H9 (cell line): ENCODE measurements around the gene TRERF1. TPM values are rescaled to one million over a fixed set of nuclear protein-coding genes. Genes with fewer than 3 reads are reported as not detected.

Experiments
- DNase-seq: peaks from one replicate; pipeline ENCODE4 v3.0.0-alpha.2; 2017
- H2AFZ ChIP-seq: one replicate; pipeline ENCODE4 v1.6.1; 2013; ENCODE audit warnings: mild to moderate bottlenecking, low read length, control low read depth, moderate library complexity
- H2AK5ac ChIP-seq: 2 replicates; pipeline ENCODE4 v1.6.1; 2013; ENCODE audit warnings: low read length, control low read depth, mixed read lengths; ENCODE audit not compliant: insufficient read length
- H2BK120ac ChIP-seq: one replicate; pipeline ENCODE4 v1.6.1; 2013; ENCODE audit warnings: low read depth, mild to moderate bottlenecking, low read length, control low read depth, inconsistent platforms; ENCODE audit not compliant: poor library complexity, severe bottlenecking
- H2BK12ac ChIP-seq: 2 replicates; pipeline ENCODE4 v1.6.1; 2013; ENCODE audit warnings: low read length, control low read depth, mixed read lengths, low read depth; ENCODE audit not compliant: insufficient read length
- H2BK15ac ChIP-seq: 2 replicates; pipeline ENCODE4 v1.6.1; 2013; ENCODE audit warnings: low read depth, low read length, control low read depth
- H2BK20ac ChIP-seq: one replicate; pipeline ENCODE4 v1.6.1; 2013; ENCODE audit warnings: low read depth, mild to moderate bottlenecking, low read length, control low read depth, inconsistent platforms; ENCODE audit not compliant: poor library complexity, severe bottlenecking
- H2BK5ac ChIP-seq: 2 replicates; pipeline ENCODE4 v1.6.1; 2013; ENCODE audit warnings: low read length, control low read depth, mixed read lengths; ENCODE audit not compliant: insufficient read length
- H3K14ac ChIP-seq: 2 replicates; pipeline ENCODE4 v1.6.1; 2013; ENCODE audit warnings: low read length, control low read depth; ENCODE audit not compliant: insufficient read depth
- H3K18ac ChIP-seq: 2 replicates; pipeline ENCODE4 v1.6.1; 2013; ENCODE audit warnings: low read depth, mild to moderate bottlenecking, mixed read lengths, low read length, control low read depth; ENCODE audit not compliant: insufficient read length
- H3K23ac ChIP-seq: 2 replicates; pipeline ENCODE4 v1.6.1; 2013; ENCODE audit warnings: low read length, control low read depth, mixed read lengths, low read depth; ENCODE audit not compliant: insufficient read length
- H3K23me2 ChIP-seq: 2 replicates; pipeline ENCODE4 v1.6.1; 2013; ENCODE audit warnings: low read depth, mild to moderate bottlenecking, mixed read lengths, low read length, control low read depth; ENCODE audit not compliant: insufficient read length, poor library complexity, severe bottlenecking
- H3K27ac ChIP-seq: 2 replicates; pipeline ENCODE4 v1.5.1; 2013; ENCODE audit warnings: low read length, control low read depth, mixed read lengths, low read depth; ENCODE audit not compliant: insufficient read length
- H3K27me3 ChIP-seq: 2 replicates; pipeline ENCODE4 v1.6.1; 2013; ENCODE audit warnings: low read length, control low read depth, inconsistent platforms; ENCODE audit not compliant: insufficient read depth
- H3K4ac ChIP-seq: 2 replicates; pipeline ENCODE4 v1.6.1; 2013; ENCODE audit warnings: low read depth, mild to moderate bottlenecking, control low read depth, inconsistent platforms, low read length, moderate library complexity
- H3K4me1 ChIP-seq: 2 replicates; pipeline ENCODE4 v1.6.1; 2013; ENCODE audit warnings: low read length, control low read depth, inconsistent platforms; ENCODE audit not compliant: insufficient read depth
- H3K4me2 ChIP-seq: 2 replicates; pipeline ENCODE4 v1.6.1; 2013; ENCODE audit warnings: low read length, control low read depth, mixed read lengths; ENCODE audit not compliant: insufficient read length, insufficient read depth
- H3K56ac ChIP-seq: 2 replicates; pipeline ENCODE4 v1.6.1; 2013; ENCODE audit warnings: low read depth, mild to moderate bottlenecking, mixed read lengths, low read length, control low read depth; ENCODE audit not compliant: insufficient read length
- H3K79me1 ChIP-seq: 2 replicates; pipeline ENCODE4 v1.6.1; 2013; ENCODE audit warnings: low read depth, mild to moderate bottlenecking, moderate library complexity, low read length, control low read depth, inconsistent platforms; ENCODE audit not compliant: insufficient read depth, poor library complexity, severe bottlenecking
- H3K79me2 ChIP-seq: 2 replicates; pipeline ENCODE4 v1.6.1; 2013; ENCODE audit warnings: low read length, control low read depth, inconsistent platforms; ENCODE audit not compliant: insufficient read depth
- H3K9ac ChIP-seq: 2 replicates; pipeline ENCODE4 v1.6.1; 2013; ENCODE audit warnings: low read length, control low read depth, mixed read lengths; ENCODE audit not compliant: insufficient read length; ENCODE audit errors: extremely low read depth
- H3K9me3 ChIP-seq: one replicate; pipeline ENCODE4 v1.6.1; 2013; ENCODE audit warnings: low read depth, low read length, inconsistent platforms; ENCODE audit not compliant: control insufficient read depth
- H3T11ph ChIP-seq: one replicate; pipeline ENCODE4 v1.6.1; 2013; ENCODE audit warnings: mild to moderate bottlenecking, low read length, control low read depth, inconsistent platforms
- H4K20me1 ChIP-seq: one replicate; pipeline ENCODE4 v1.6.1; 2013; ENCODE audit not compliant: control insufficient read depth, insufficient read length, insufficient read depth
- H4K5ac ChIP-seq: 2 replicates; pipeline ENCODE4 v1.6.1; 2013; ENCODE audit warnings: low read depth, mild to moderate bottlenecking, mixed read lengths, low read length, control low read depth; ENCODE audit not compliant: insufficient read length
- H4K8ac ChIP-seq: replicated peaks from 2 replicates; pipeline ENCODE4 v1.6.1; 2013; ENCODE audit warnings: low read length, control low read depth, mixed read lengths, low read depth; ENCODE audit not compliant: insufficient read length
- H4K91ac ChIP-seq: 2 replicates; pipeline ENCODE4 v1.6.1; 2013; ENCODE audit warnings: low read depth, mild to moderate bottlenecking, moderate library complexity, mixed read lengths, low read length, control low read depth; ENCODE audit not compliant: insufficient read length
- H3K27ac Mint-ChIP-seq, 3 experiments: 2 replicates in 2 of 3; 3 replicates in 1 of 3; pipeline ENCODE4 v1.8.0; 2020 to 2021; ENCODE audit warnings: mixed read lengths in 3 of 3, mild to moderate bottlenecking in 1 of 3, moderate library complexity in 1 of 3
- H3K27me3 Mint-ChIP-seq: 2 replicates; pipeline ENCODE4 v1.8.0; 2021; ENCODE audit warnings: low read depth, mild to moderate bottlenecking, moderate library complexity, mixed read lengths
- H3K36me3 Mint-ChIP-seq, 3 experiments: 2 replicates in 2 of 3; 3 replicates in 1 of 3; pipeline ENCODE4 v1.8.0; 2020 to 2021; ENCODE audit warnings: low read depth in 3 of 3, mixed read lengths in 3 of 3; ENCODE audit not compliant: insufficient read depth in 1 of 3
- H3K4me1 Mint-ChIP-seq, 2 experiments: 2 replicates each; pipeline ENCODE4 v1.8.0; 2020; ENCODE audit warnings: mixed read lengths in 2 of 2
- H3K4me3 Mint-ChIP-seq, 2 experiments: 2 replicates in 1 of 2; 3 replicates in 1 of 2; pipeline ENCODE4 v1.8.0; 2020 to 2021; ENCODE audit warnings: mild to moderate bottlenecking in 2 of 2, mixed read lengths in 2 of 2, moderate library complexity in 1 of 2
- H3K9me3 Mint-ChIP-seq, 2 experiments: 2 replicates in 1 of 2; 3 replicates in 1 of 2; pipeline ENCODE4 v1.8.0; 2020; ENCODE audit warnings: mild to moderate bottlenecking in 2 of 2, mixed read lengths in 2 of 2, moderate library complexity in 1 of 2
- WGBS: extraction: QIAGEN DNeasy Blood & Tissue Kit; methylation state at CpG from one replicate; pipeline ENCODE4 v1.1.7; 2013; ENCODE audit warnings: missing lambda C conversion rate, low lambda C conversion rate, mixed read lengths; ENCODE audit not compliant: insufficient read length; ENCODE audit errors: extremely low coverage; 5-methylcytosine and 5-hydroxymethylcytosine counted together
- total RNA-seq: library from RNA; stranded (reverse); gene quantifications from 2 replicates; pipeline ENCODE4 v1.2.1, GENCODE V29; 2021
- TF ChIP-seq, protein P1 (sequence below): fragments of 200-600 bp; sonication (generic); conservative IDR thresholded peaks from 3 replicates; pipeline ENCODE4 v1.8.0; 2021; ENCODE audit warnings: antibody characterized with exemption, mild to moderate bottlenecking

Gene TRERF1
- total RNA-seq, 1 experiment from 2014 or later = 19.7 TPM

DNA sequence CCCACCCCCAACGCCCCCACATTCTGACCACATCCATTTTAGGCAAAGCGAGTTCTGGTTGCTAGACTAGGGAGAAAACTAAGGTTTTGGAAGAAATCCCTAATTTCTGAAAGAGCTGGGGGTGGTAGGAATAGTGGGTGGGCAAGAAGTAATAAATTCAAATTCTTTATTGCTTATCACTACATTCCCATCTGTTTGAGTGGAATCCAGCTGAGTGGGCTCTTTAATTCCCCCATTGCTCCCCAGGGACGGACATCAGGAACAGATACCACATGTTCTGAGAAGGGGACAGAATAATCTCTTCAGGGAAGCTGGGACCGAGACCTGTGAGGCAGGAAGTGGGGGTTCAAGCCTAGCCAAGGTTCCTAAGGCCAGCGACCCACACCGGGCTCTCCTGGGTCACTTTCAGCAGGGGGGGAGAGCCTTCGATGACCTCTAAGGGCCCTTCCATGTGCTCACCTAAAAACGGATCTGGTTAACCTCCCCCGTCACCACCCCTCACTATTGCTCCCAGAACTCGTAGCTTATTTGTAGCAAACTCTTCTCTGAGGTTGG, 191.8 kb downstream of the TRERF1 start:
- no peak overlapping the region for H2BK15ac ChIP-seq
- H3K27ac ChIP-seq = no peak overlapping the region

More for the DNA sequence above, 191.8 kb downstream of the TRERF1 start:
- no CpG with 5 or more reads among the region's 10 CpGs for WGBS
- no peaks in the 10 kb centered on the region for H4K20me1 ChIP-seq
- H3K23ac ChIP-seq = no peak overlapping the region
- no peak overlapping the region for H3K4ac ChIP-seq
- peaks cover 16% of the 10 kb centered on the region; the same call in 1 of the 2 replicates for H3K4me1 ChIP-seq
- H3K79me1 ChIP-seq = no peaks in the 10 kb centered on the region
- H3K9ac ChIP-seq = no peak overlapping the region
- no peaks in the 10 kb centered on the region for H3K9me3 ChIP-seq
- no peak overlapping the region for H4K8ac ChIP-seq
- H2BK120ac ChIP-seq = no peak overlapping the region
- no peaks in the 10 kb centered on the region for H3K27me3 ChIP-seq
- H3K56ac ChIP-seq = no peak overlapping the region
- H3K18ac ChIP-seq = no peak overlapping the region
- no peak overlapping the region for H2BK12ac ChIP-seq
- Mint-ChIP-seq H3K36me3 (peaks cover 29 to 35% (median 35%) of the 10 kb centered on the region in 3 experiments), H3K4me3 (no peak overlapping the region), H3K27me3 (no peaks in the 10 kb centered on the region; the same call in 1 of the 2 replicates), H3K9me3 (no peaks in the 10 kb centered on the region), H3K27ac (peak overlapping the region in 1 of 3 experiments; percentile 44; a peak in 1 of 7 replicates), H3K4me1 (peaks cover 41 to 61% of the 10 kb centered on the region in 2 experiments)
- DNase-seq = no peak
- no peaks in the 10 kb centered on the region for H3K23me2 ChIP-seq
- H3T11ph ChIP-seq = no peak overlapping the region
- no peak overlapping the region for H4K5ac ChIP-seq
- H2AK5ac ChIP-seq = no peak overlapping the region
- H3K4me2 ChIP-seq = no peak overlapping the region
- H3K79me2 ChIP-seq = no peaks in the 10 kb centered on the region
- H3K14ac ChIP-seq = no peak overlapping the region
- no peak overlapping the region for H2BK5ac ChIP-seq
- H4K91ac ChIP-seq = no peak overlapping the region
- no peak overlapping the region for H2AFZ ChIP-seq
- TF ChIP-seq, protein P1, sequence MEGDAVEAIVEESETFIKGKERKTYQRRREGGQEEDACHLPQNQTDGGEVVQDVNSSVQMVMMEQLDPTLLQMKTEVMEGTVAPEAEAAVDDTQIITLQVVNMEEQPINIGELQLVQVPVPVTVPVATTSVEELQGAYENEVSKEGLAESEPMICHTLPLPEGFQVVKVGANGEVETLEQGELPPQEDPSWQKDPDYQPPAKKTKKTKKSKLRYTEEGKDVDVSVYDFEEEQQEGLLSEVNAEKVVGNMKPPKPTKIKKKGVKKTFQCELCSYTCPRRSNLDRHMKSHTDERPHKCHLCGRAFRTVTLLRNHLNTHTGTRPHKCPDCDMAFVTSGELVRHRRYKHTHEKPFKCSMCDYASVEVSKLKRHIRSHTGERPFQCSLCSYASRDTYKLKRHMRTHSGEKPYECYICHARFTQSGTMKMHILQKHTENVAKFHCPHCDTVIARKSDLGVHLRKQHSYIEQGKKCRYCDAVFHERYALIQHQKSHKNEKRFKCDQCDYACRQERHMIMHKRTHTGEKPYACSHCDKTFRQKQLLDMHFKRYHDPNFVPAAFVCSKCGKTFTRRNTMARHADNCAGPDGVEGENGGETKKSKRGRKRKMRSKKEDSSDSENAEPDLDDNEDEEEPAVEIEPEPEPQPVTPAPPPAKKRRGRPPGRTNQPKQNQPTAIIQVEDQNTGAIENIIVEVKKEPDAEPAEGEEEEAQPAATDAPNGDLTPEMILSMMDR = no peak
- no peak overlapping the region for H2BK20ac ChIP-seq
